Caco-2 (cell line): ENCODE measurements around the gene ZFY. TPM values are rescaled to one million over a fixed set of nuclear protein-coding genes. Genes with fewer than 3 reads are reported as not detected.

Experiments
- BruUV-seq: library from RNA; stranded (reverse); fragments of 400-500 nt; replicated peaks from 2 replicates; lab custom pipeline; 2021; lab: Mats Ljungman, UMichigan
- CTCF ChIA-PET: fragments of 300-600 bp; sonication (Branson Sonifier 250); formaldehyde crosslinking; loops from one replicate; lab custom pipeline; 2022; ENCODE audit warnings: antibody characterized with exemption; lab: Charles Lee
- POLR2A ChIA-PET: fragments of 300-600 bp; sonication (Branson Sonifier 250); formaldehyde crosslinking; loops from one replicate; lab custom pipeline; 2022; ENCODE audit warnings: antibody characterized with exemption; lab: Charles Lee
- DNase-seq, 2 experiments: peaks; one replicate each; pipeline versions ENCODE4 v3.0.0 to v3.0.0-alpha.2; 2020 to 2022
- H3K27me3 ChIP-seq: replicated peaks from 2 replicates; pipeline ENCODE4 v1.6.0; 2011; ENCODE audit warnings: low read length; ENCODE audit not compliant: control insufficient read depth, insufficient read depth
- H3K36me3 ChIP-seq: 2 replicates; pipeline ENCODE4 v1.5.1; 2011; ENCODE audit warnings: low read length; ENCODE audit not compliant: control insufficient read depth, insufficient read depth
- H3K4me1 ChIP-seq: fragments of 250-450 bp; sonication (Bioruptor Pico); 2 replicates; pipeline ENCODE4 v1.5.1; 2020; ENCODE audit warnings: mild to moderate bottlenecking
- H3K4me3 ChIP-seq: 2 replicates; pipeline ENCODE4 v1.5.1; 2011; ENCODE audit warnings: low read depth, mild to moderate bottlenecking, control low read depth, low read length
- H3K9me3 ChIP-seq: fragments of 250-450 bp; sonication (Bioruptor Pico); 2 replicates; pipeline ENCODE4 v1.5.1; 2020; ENCODE audit warnings: mild to moderate bottlenecking, moderate library complexity
- H3K27ac Mint-ChIP-seq: one replicate; pipeline ENCODE4 v1.8.0; 2022; ENCODE audit warnings: mixed read lengths; ENCODE audit not compliant: unreplicated experiment
- H3K27me3 Mint-ChIP-seq: one replicate; pipeline ENCODE4 v1.8.0; 2022; ENCODE audit warnings: mixed read lengths; ENCODE audit not compliant: insufficient read depth, unreplicated experiment
- H3K36me3 Mint-ChIP-seq: one replicate; pipeline ENCODE4 v1.8.0; 2022; ENCODE audit warnings: mild to moderate bottlenecking, mixed read lengths; ENCODE audit not compliant: insufficient read depth, unreplicated experiment
- H3K4me1 Mint-ChIP-seq: one replicate; pipeline ENCODE4 v1.8.0; 2022; ENCODE audit warnings: low read depth, mixed read lengths; ENCODE audit not compliant: unreplicated experiment
- H3K4me3 Mint-ChIP-seq: one replicate; pipeline ENCODE4 v1.8.0; 2022; ENCODE audit warnings: mild to moderate bottlenecking, moderate library complexity, mixed read lengths; ENCODE audit not compliant: unreplicated experiment
- H3K9me3 Mint-ChIP-seq: one replicate; pipeline ENCODE4 v1.8.0; 2022; ENCODE audit warnings: mixed read lengths; ENCODE audit not compliant: unreplicated experiment
- CTCF ChIP-seq, 2 experiments: fragments of 200-600 bp in 1 of 2; IDR thresholded peaks; 1 replicate in 1 of 2; 2 replicates in 1 of 2; pipeline versions ENCODE4 v1.5.1 to v1.8.0; 2011 to 2022; ENCODE audit warnings: antibody characterized with exemption in 1 of 2, control low read depth in 1 of 2, inconsistent platforms in 1 of 2, low read depth in 1 of 2, low read length in 1 of 2, mild to moderate bottlenecking in 1 of 2, moderate library complexity in 1 of 2; ENCODE audit not compliant: insufficient read depth in 1 of 2, severe bottlenecking in 1 of 2, unreplicated experiment in 1 of 2
- intact Hi-C: fragments of 100-400 bp; cut with micrococcal nuclease; formaldehyde crosslinking; loops from one replicate; pipeline ENCODE4 v1.10.0; 2022; ENCODE audit not compliant: unreplicated experiment
- total RNA-seq: library from RNA; stranded (reverse); gene quantifications from 2 replicates; pipeline ENCODE4 v1.2.3, GENCODE V29; 2022

The ZFY gene
- total RNA-seq, 1 experiment from 2014 or later = not detected

- no peaks in the 10 kb centered on the region for H3K9me3 ChIP-seq
Observed at GRCh38 chrY:3007967-3008366, 72.8 kb downstream of the ZFY start.

GRCh38 chrY:3012226-3012625 lies 77.0 kb downstream of the ZFY start:
- intact Hi-C loops = no loop called here
- H3K36me3 Mint-ChIP-seq = no peaks in the 10 kb centered on the region
- no peak overlapping the region for H3K4me3 Mint-ChIP-seq
- Histone ChIP-seq H3K27me3 (no peaks in the 10 kb centered on the region), H3K4me3 (no peak overlapping the region), H3K9me3 (no peaks in the 10 kb centered on the region), H3K4me1 (no peaks in the 10 kb centered on the region), H3K36me3 (no peaks in the 10 kb centered on the region)
- no peak for TF ChIP-seq CTCF (IDR thresholded peaks at IDR 0.05; ENCODE audit: insufficient read depth in 1 of 2, low read depth in 1 of 2, low read length in 1 of 2, severe bottlenecking in 1 of 2, unreplicated experiment in 1 of 2)
- no peaks in the 10 kb centered on the region for H3K4me1 Mint-ChIP-seq
- no peak for DNase-seq
- ChIA-PET CTCF (no interaction called here), POLR2A (no interaction called here)
- no peaks in the 10 kb centered on the region for H3K27me3 Mint-ChIP-seq
- H3K9me3 Mint-ChIP-seq = no peaks in the 10 kb centered on the region
- no peak overlapping the region for H3K27ac Mint-ChIP-seq
- BruUV-seq = no TSS peak

More at GRCh38 chrY:3007967-3008366, 72.8 kb downstream of the ZFY start:
- BruUV-seq = no TSS peak
- no peak for DNase-seq
- Histone ChIP-seq H3K36me3 (no peaks in the 10 kb centered on the region), H3K27me3 (no peaks in the 10 kb centered on the region), H3K4me1 (no peaks in the 10 kb centered on the region), H3K4me3 (no peak overlapping the region)
- Mint-ChIP-seq H3K36me3 (no peaks in the 10 kb centered on the region), H3K27me3 (no peaks in the 10 kb centered on the region), H3K4me1 (no peaks in the 10 kb centered on the region), H3K4me3 (no peak overlapping the region), H3K27ac (no peak overlapping the region), H3K9me3 (no peaks in the 10 kb centered on the region)
- no peak for TF ChIP-seq CTCF (IDR thresholded peaks at IDR 0.05; ENCODE audit: insufficient read depth in 1 of 2, low read depth in 1 of 2, low read length in 1 of 2, severe bottlenecking in 1 of 2, unreplicated experiment in 1 of 2)
- ChIA-PET CTCF (no interaction called here), POLR2A (no interaction called here)
- intact Hi-C loops = no loop called here

GRCh38 chrY:3016594-3016993 lies 81.4 kb downstream of the ZFY start:
- ChIA-PET POLR2A (no interaction called here), CTCF (no interaction called here)
- intact Hi-C loops = no loop called here
- Mint-ChIP-seq H3K4me1 (no peaks in the 10 kb centered on the region), H3K27ac (no peak overlapping the region), H3K27me3 (no peaks in the 10 kb centered on the region), H3K36me3 (no peaks in the 10 kb centered on the region), H3K4me3 (no peak overlapping the region), H3K9me3 (no peaks in the 10 kb centered on the region)
- TF ChIP-seq CTCF (IDR thresholded peaks at IDR 0.05; ENCODE audit: insufficient read depth in 1 of 2, low read depth in 1 of 2, low read length in 1 of 2, severe bottlenecking in 1 of 2, unreplicated experiment in 1 of 2) = no peak
- H3K4me3 ChIP-seq = no peak overlapping the region
- no peak for DNase-seq
- BruUV-seq = no TSS peak
- H3K9me3 ChIP-seq = no peaks in the 10 kb centered on the region
- H3K27me3 ChIP-seq = no peaks in the 10 kb centered on the region
- no peaks in the 10 kb centered on the region for H3K4me1 ChIP-seq
- H3K36me3 ChIP-seq = no peaks in the 10 kb centered on the region
